ENCODE measurements around the gene PLPP2.

DNA sequence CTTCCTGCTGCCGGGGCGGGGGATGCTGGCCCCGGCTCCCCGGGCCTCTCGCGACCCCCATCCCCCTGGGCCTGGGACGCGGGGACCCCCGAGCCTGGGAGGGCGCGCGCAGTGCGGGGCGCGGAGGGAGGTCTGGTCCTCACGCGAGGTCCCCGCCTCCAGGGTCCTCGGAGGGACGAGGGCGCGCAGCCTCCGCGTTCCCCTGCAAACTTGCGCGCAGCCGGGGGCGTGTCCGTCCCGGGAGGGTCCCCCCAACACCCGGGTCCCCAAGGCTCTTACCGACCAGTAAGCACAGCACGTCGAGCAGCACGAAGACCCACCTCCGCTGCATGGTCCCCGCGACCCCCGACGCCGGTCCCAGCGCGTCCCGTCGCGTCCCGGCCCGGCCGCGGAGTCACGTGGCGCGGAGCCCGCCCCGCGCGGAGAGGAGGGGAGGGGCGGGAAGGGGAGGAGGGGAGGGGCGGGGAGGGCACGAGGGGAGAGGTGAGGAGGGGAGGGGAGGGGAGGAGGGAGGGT is at the start of gene PLPP2:
- TF ChIP-seq, protein P1, sequence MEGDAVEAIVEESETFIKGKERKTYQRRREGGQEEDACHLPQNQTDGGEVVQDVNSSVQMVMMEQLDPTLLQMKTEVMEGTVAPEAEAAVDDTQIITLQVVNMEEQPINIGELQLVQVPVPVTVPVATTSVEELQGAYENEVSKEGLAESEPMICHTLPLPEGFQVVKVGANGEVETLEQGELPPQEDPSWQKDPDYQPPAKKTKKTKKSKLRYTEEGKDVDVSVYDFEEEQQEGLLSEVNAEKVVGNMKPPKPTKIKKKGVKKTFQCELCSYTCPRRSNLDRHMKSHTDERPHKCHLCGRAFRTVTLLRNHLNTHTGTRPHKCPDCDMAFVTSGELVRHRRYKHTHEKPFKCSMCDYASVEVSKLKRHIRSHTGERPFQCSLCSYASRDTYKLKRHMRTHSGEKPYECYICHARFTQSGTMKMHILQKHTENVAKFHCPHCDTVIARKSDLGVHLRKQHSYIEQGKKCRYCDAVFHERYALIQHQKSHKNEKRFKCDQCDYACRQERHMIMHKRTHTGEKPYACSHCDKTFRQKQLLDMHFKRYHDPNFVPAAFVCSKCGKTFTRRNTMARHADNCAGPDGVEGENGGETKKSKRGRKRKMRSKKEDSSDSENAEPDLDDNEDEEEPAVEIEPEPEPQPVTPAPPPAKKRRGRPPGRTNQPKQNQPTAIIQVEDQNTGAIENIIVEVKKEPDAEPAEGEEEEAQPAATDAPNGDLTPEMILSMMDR (IDR thresholded peaks at IDR 0.05), result no peak
- TF ChIP-seq POLR2AphosphoS5 (IDR thresholded peaks at IDR 0.05), result no peak
- TF ChIP-seq POLR2A (IDR thresholded peaks at IDR 0.05), result no peak
- TF ChIP-seq EP300 (IDR thresholded peaks at IDR 0.05), result no peak

Data from upper lobe of left lung (tissue), 4 donors.